Thyroid gland (tissue), 4 donors: ENCODE data around the gene RNU6-1. TPM values are rescaled to one million over a fixed set of nuclear protein-coding genes. Genes with fewer than 3 reads are reported as not detected.

Source experiments
- DNase-seq, 2 donors: peaks; one replicate each; pipeline ENCODE4 v3.0.0-alpha.2; 2019
- H3K27ac ChIP-seq, 3 donors: fragments of 200-600 bp; sonication (generic); 1 replicate in 2 of 3; 2 replicates in 1 of 3; pipeline ENCODE4 v1.5.1; 2016 to 2019; ENCODE audit warnings: mild to moderate bottlenecking in 1 of 3, moderate library complexity in 1 of 3
- H3K27me3 ChIP-seq: fragments of 200-600 bp; sonication (generic); one replicate; pipeline ENCODE4 v1.5.1; 2019
- H3K36me3 ChIP-seq, 2 donors: fragments of 200-600 bp; sonication (generic); one replicate each; pipeline ENCODE4 v1.5.1; 2016 to 2019
- H3K4me1 ChIP-seq, 2 donors: fragments of 200-600 bp; sonication (generic); one replicate each; pipeline ENCODE4 v1.5.1; 2017 to 2019
- H3K4me3 ChIP-seq, 3 donors: fragments of 200-600 bp; sonication (generic); replicated peaks in 1 of 3; 1 replicate in 2 of 3; 2 replicates in 1 of 3; pipeline ENCODE4 v1.5.1; 2016; ENCODE audit warnings: mild to moderate bottlenecking in 1 of 3
- H3K9me3 ChIP-seq: fragments of 200-600 bp; sonication (generic); one replicate; pipeline ENCODE4 v1.5.1; 2017
- POLR2A ChIP-seq, 2 donors: fragments of 450-650 bp; IDR thresholded peaks; one replicate each; pipeline ENCODE4 v1.6.1; 2017; ENCODE audit warnings: antibody characterized with exemption in 2 of 2, mild to moderate bottlenecking in 2 of 2, moderate library complexity in 1 of 2
- whole genome bisulfite sequencing, 2 donors: methylation state at CpG; one replicate each; pipeline ENCODE4 v1.1.5; 2017; 5-methylcytosine and 5-hydroxymethylcytosine counted together
- intact Hi-C: fragments of 100-400 bp; cut with DNase I; formaldehyde crosslinking; loops from one replicate; pipeline ENCODE4 v1.15.1; 2023
- total RNA-seq, 4 donors: library from RNA; depleted of rRNA; stranded (reverse); fragments of >200 nt; gene quantifications; one replicate each; pipeline ENCODE4 v1.2.3, GENCODE V29; 2016
- TF ChIP-seq, protein P1 (sequence below), 6 experiments: fragments of 200-600 bp in 3 of 6; fragments of 450-650 bp in 3 of 6; sonication (generic) in 3 of 6; IDR thresholded peaks; one replicate each; pipeline ENCODE4 v1.5.1; 2016 to 2019; ENCODE audit warnings: antibody characterized with exemption in 6 of 6, mild to moderate bottlenecking in 2 of 6, inconsistent platforms in 1 of 6, moderate library complexity in 1 of 6

The RNU6-1 gene
- total RNA-seq, 4 donors from 2014 or later, result not detected

GRCh38 chr15:67809866-67810265, 30.0 kb downstream of the RNU6-1 start:
- Histone ChIP-seq H3K9me3 (no peaks in the 10 kb centered on the region), H3K27ac (no peak overlapping the region), H3K4me1 (peaks cover 13 to 17% of the 10 kb centered on the region in 2 donors), H3K36me3 (no peaks in the 10 kb centered on the region), H3K4me3 (no peak overlapping the region), H3K27me3 (no peaks in the 10 kb centered on the region)
- DNase-seq, result no peak
- intact Hi-C loops, result no loop called here
- no peak for TF ChIP-seq POLR2A (IDR thresholded peaks at IDR 0.05)
- TF ChIP-seq, protein P1, sequence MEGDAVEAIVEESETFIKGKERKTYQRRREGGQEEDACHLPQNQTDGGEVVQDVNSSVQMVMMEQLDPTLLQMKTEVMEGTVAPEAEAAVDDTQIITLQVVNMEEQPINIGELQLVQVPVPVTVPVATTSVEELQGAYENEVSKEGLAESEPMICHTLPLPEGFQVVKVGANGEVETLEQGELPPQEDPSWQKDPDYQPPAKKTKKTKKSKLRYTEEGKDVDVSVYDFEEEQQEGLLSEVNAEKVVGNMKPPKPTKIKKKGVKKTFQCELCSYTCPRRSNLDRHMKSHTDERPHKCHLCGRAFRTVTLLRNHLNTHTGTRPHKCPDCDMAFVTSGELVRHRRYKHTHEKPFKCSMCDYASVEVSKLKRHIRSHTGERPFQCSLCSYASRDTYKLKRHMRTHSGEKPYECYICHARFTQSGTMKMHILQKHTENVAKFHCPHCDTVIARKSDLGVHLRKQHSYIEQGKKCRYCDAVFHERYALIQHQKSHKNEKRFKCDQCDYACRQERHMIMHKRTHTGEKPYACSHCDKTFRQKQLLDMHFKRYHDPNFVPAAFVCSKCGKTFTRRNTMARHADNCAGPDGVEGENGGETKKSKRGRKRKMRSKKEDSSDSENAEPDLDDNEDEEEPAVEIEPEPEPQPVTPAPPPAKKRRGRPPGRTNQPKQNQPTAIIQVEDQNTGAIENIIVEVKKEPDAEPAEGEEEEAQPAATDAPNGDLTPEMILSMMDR (IDR thresholded peaks at IDR 0.05), result no peak
- WGBS, 2 donors, result 81 to 88% methylated on average over 6 of the region's 6 CpGs

- Histone ChIP-seq H3K27ac (no peak overlapping the region), H3K4me1 (peaks cover 13 to 21% of the 10 kb centered on the region in 2 donors), H3K36me3 (no peaks in the 10 kb centered on the region), H3K4me3 (no peak overlapping the region), H3K9me3 (no peaks in the 10 kb centered on the region), H3K27me3 (no peaks in the 10 kb centered on the region)
- no peak for DNase-seq
- intact Hi-C loops, result no loop called here
- TF ChIP-seq, protein P1 (IDR thresholded peaks at IDR 0.05), result no peak
- no peak for TF ChIP-seq POLR2A (IDR thresholded peaks at IDR 0.05)
- WGBS, 2 donors, result 89 to 100% methylated on average over 5 of the region's 5 CpGs
These were observed 30.4 kb downstream of the RNU6-1 start for GRCh38 chr15:67809441-67809840.

- Histone ChIP-seq H3K4me3 (no peak overlapping the region), H3K27me3 (no peaks in the 10 kb centered on the region), H3K4me1 (peaks cover 13 to 23% of the 10 kb centered on the region in 2 donors), H3K36me3 (no peaks in the 10 kb centered on the region), H3K27ac (no peak overlapping the region), H3K9me3 (no peaks in the 10 kb centered on the region)
- 90 to 97% methylated on average over 7 of the region's 7 CpGs for WGBS, 2 donors
- intact Hi-C loops, result no loop called here
- TF ChIP-seq, protein P1 (IDR thresholded peaks at IDR 0.05), result no peak
- no peak for TF ChIP-seq POLR2A (IDR thresholded peaks at IDR 0.05)
- no peak for DNase-seq
These were observed 31.0 kb downstream of the RNU6-1 start for GRCh38 chr15:67808821-67809220.

DNA sequence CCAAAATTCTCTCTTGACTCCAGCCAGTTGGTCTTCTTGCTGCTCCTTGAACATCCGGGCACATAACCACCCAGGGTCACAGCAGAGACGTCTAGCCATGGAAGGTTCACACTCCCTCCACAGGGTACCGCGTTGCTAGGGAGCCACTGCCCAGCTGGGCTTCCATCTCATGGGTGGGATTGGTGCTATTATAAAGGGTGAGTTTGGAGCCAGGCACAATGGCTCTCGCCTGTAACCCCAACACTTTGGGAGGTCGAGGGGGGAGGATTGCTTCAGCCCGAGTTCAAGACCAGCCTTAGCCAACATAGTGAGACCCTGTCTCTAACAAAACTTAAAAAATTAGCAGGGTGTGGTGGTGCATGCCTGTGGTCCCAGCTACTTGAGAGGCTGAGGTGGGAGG, 32.0 kb downstream of the RNU6-1 start:
- Histone ChIP-seq H3K27me3 (no peaks in the 10 kb centered on the region), H3K9me3 (no peaks in the 10 kb centered on the region), H3K4me1 (peaks cover 13 to 23% of the 10 kb centered on the region in 2 donors), H3K27ac (no peak overlapping the region), H3K36me3 (no peaks in the 10 kb centered on the region), H3K4me3 (no peak overlapping the region)
- DNase-seq, result no peak
- TF ChIP-seq POLR2A (IDR thresholded peaks at IDR 0.05), result no peak
- TF ChIP-seq, protein P1 (IDR thresholded peaks at IDR 0.05), result no peak
- intact Hi-C loops, result no loop called here
- WGBS, 2 donors, result 96% methylated on average over 7 of the region's 7 CpGs

GRCh38 chr15:67807141-67807540, 32.7 kb downstream of the RNU6-1 start:
- Histone ChIP-seq H3K4me1 (peaks cover 13 to 23% of the 10 kb centered on the region in 2 donors), H3K27ac (no peak overlapping the region), H3K27me3 (no peaks in the 10 kb centered on the region), H3K36me3 (no peaks in the 10 kb centered on the region), H3K9me3 (no peaks in the 10 kb centered on the region), H3K4me3 (no peak overlapping the region)
- TF ChIP-seq, protein P1 (IDR thresholded peaks at IDR 0.05), result no peak
- TF ChIP-seq POLR2A (IDR thresholded peaks at IDR 0.05), result no peak
- WGBS, 2 donors, result 96 to 100% methylated on average over 4 to 5 of the region's 5 CpGs
- intact Hi-C loops, result no loop called here
- no peak for DNase-seq
